Liver (tissue), 3 donors: ENCODE results near the gene MRPL32.

Source experiments
- ATF3 ChIP-seq: IDR thresholded peaks from 2 replicates; pipeline ENCODE4 v1.6.1; 2016; ENCODE audit warnings: antibody characterized with exemption
- CTCF ChIP-seq: fragments of 150-350 bp; IDR thresholded peaks from 2 replicates; pipeline ENCODE4 v1.5.1; 2017; ENCODE audit warnings: improper control_type of control experiment, low read depth, low read length; ENCODE audit not compliant: missing input control
- JUND ChIP-seq, 2 donors: IDR thresholded peaks; 2 replicates each; pipeline ENCODE4 v1.6.1; 2016; ENCODE audit warnings: antibody characterized with exemption in 2 of 2
- MAX ChIP-seq: IDR thresholded peaks from 2 replicates; pipeline ENCODE4 v1.6.1; 2016; ENCODE audit warnings: antibody characterized with exemption
- NR2F2 ChIP-seq: IDR thresholded peaks from 2 replicates; pipeline ENCODE4 v1.6.1; 2016; ENCODE audit warnings: antibody characterized with exemption
- REST ChIP-seq: IDR thresholded peaks from 2 replicates; pipeline ENCODE4 v1.6.1; 2016; ENCODE audit warnings: antibody characterized with exemption, mild to moderate bottlenecking
- SP1 ChIP-seq: IDR thresholded peaks from 2 replicates; pipeline ENCODE4 v1.6.1; 2018; ENCODE audit warnings: antibody characterized with exemption, mild to moderate bottlenecking
- TAF1 ChIP-seq: conservative IDR thresholded peaks from 2 replicates; pipeline ENCODE4 v1.6.1; 2016; ENCODE audit warnings: antibody characterized with exemption, mild to moderate bottlenecking
- YY1 ChIP-seq: IDR thresholded peaks from 2 replicates; pipeline ENCODE4 v1.6.1; 2016; ENCODE audit warnings: antibody characterized with exemption, mild to moderate bottlenecking
- ZBTB33 ChIP-seq: IDR thresholded peaks from 2 replicates; pipeline ENCODE4 v1.6.1; 2016; ENCODE audit warnings: antibody characterized with exemption
- donor health status: healthy.
- donor health status: healthy.

- no peak for TF ChIP-seq SP1
- peak; percentile 80 for TF ChIP-seq CTCF
- TF ChIP-seq TAF1, result no peak
- no peak for TF ChIP-seq ZBTB33
- TF ChIP-seq MAX, result no peak
- TF ChIP-seq REST, result no peak
- TF ChIP-seq YY1, result no peak
- no peak for TF ChIP-seq NR2F2
- TF ChIP-seq JUND (IDR thresholded peaks at IDR 0.05), result no peak
- TF ChIP-seq ATF3, result no peak
These were observed 9.0 kb downstream of the MRPL32 start for GRCh38 chr7:42940985-42941847.
